Liver (tissue), 9 donors: Measurements from ENCODE around the gene CDK8. TPM values are rescaled to one million over a fixed set of nuclear protein-coding genes. Genes with fewer than 3 reads are reported as not detected.
"Not testable (repeated sequence)": the region's sequence is repeated elsewhere in the genome, so short reads cannot be mapped to it uniquely, and the experiment has no call there.

Source experiments
- DNase-seq: peaks from one replicate; pipeline ENCODE4 v3.0.0-alpha.2; 2017; ENCODE audit warnings: low spot score
- H3K27ac ChIP-seq, 2 donors: one replicate each; pipeline ENCODE4 v1.7.0; 2013; ENCODE audit warnings: inconsistent platforms in 2 of 2, low read length in 2 of 2, control low read depth in 1 of 2, low read depth in 1 of 2, mild to moderate bottlenecking in 1 of 2
- H3K27me3 ChIP-seq, 4 donors: one replicate each; pipeline versions ENCODE4 v1.6.1 to v1.7.0; 2013; ENCODE audit warnings: low read length in 3 of 4, inconsistent platforms in 1 of 4, mild to moderate bottlenecking in 1 of 4, moderate library complexity in 1 of 4; ENCODE audit not compliant: control insufficient read depth in 4 of 4, insufficient read depth in 4 of 4
- H3K36me3 ChIP-seq, 4 donors: one replicate each; pipeline versions ENCODE4 v1.6.1 to v1.7.0; 2013; ENCODE audit warnings: low read length in 3 of 4, mild to moderate bottlenecking in 3 of 4, low read depth in 1 of 4, moderate library complexity in 1 of 4; ENCODE audit not compliant: control insufficient read depth in 4 of 4, insufficient read depth in 3 of 4
- H3K4me1 ChIP-seq, 4 donors: one replicate each; pipeline versions ENCODE4 v1.6.1 to v1.7.0; 2013; ENCODE audit warnings: low read length in 3 of 4, mild to moderate bottlenecking in 3 of 4, moderate library complexity in 1 of 4; ENCODE audit not compliant: control insufficient read depth in 4 of 4, insufficient read depth in 4 of 4
- H3K4me3 ChIP-seq, 3 donors: one replicate each; pipeline versions ENCODE4 v1.6.1 to v1.7.0; 2013; ENCODE audit warnings: low read length in 3 of 3, control low read depth in 1 of 3, low read depth in 1 of 3, mild to moderate bottlenecking in 1 of 3
- H3K9ac ChIP-seq, 2 donors: one replicate each; pipeline ENCODE4 v1.7.0; 2013; ENCODE audit warnings: low read length in 2 of 2, mild to moderate bottlenecking in 2 of 2, moderate library complexity in 2 of 2, control low read depth in 1 of 2, low read depth in 1 of 2
- H3K9me3 ChIP-seq, 4 donors: one replicate each; pipeline versions ENCODE4 v1.6.1 to v1.7.0; 2013; ENCODE audit warnings: low read length in 3 of 4; ENCODE audit not compliant: control insufficient read depth in 4 of 4
- CTCF ChIP-seq: fragments of 150-350 bp; IDR thresholded peaks from 2 replicates; pipeline ENCODE4 v1.5.1; 2017; ENCODE audit warnings: improper control_type of control experiment, low read depth, low read length; ENCODE audit not compliant: missing input control
- EGR1 ChIP-seq, 2 donors: IDR thresholded peaks; 2 replicates each; pipeline ENCODE4 v1.6.1; 2016 to 2018; ENCODE audit warnings: antibody characterized with exemption in 2 of 2, low read depth in 2 of 2
- FOXA1 ChIP-seq: IDR thresholded peaks from 2 replicates; pipeline ENCODE4 v1.6.1; 2016; ENCODE audit warnings: antibody characterized with exemption
- FOXA2 ChIP-seq: IDR thresholded peaks from 2 replicates; pipeline ENCODE4 v1.6.1; 2016; ENCODE audit warnings: antibody characterized with exemption
- JUND ChIP-seq, 2 donors: IDR thresholded peaks; 2 replicates each; pipeline ENCODE4 v1.6.1; 2016; ENCODE audit warnings: antibody characterized with exemption in 2 of 2
- MAX ChIP-seq: IDR thresholded peaks from 2 replicates; pipeline ENCODE4 v1.6.1; 2016; ENCODE audit warnings: antibody characterized with exemption
- NR2F2 ChIP-seq: IDR thresholded peaks from 2 replicates; pipeline ENCODE4 v1.6.1; 2016; ENCODE audit warnings: antibody characterized with exemption
- SP1 ChIP-seq: IDR thresholded peaks from 2 replicates; pipeline ENCODE4 v1.6.1; 2018; ENCODE audit warnings: antibody characterized with exemption, mild to moderate bottlenecking
- TAF1 ChIP-seq: conservative IDR thresholded peaks from 2 replicates; pipeline ENCODE4 v1.6.1; 2016; ENCODE audit warnings: antibody characterized with exemption, mild to moderate bottlenecking
- YY1 ChIP-seq: IDR thresholded peaks from 2 replicates; pipeline ENCODE4 v1.6.1; 2016; ENCODE audit warnings: antibody characterized with exemption, mild to moderate bottlenecking
- ZBTB33 ChIP-seq: IDR thresholded peaks from 2 replicates; pipeline ENCODE4 v1.6.1; 2016; ENCODE audit warnings: antibody characterized with exemption
- WGBS: extraction: QIAGEN DNeasy Blood & Tissue Kit; methylation state at CpG from one replicate; pipeline ENCODE4 v1.1.7; 2013; 5-methylcytosine and 5-hydroxymethylcytosine counted together
- polyA plus RNA-seq, 2 donors: library from polyadenylated mRNA; stranded (reverse) in 1 of 2; unstranded in 1 of 2; fragments of 200-250 nt in 1 of 2; fragments of >200 nt in 1 of 2; fragmentation: Nextera tagmentation in 1 of 2; extraction: Ambion mirVana in 1 of 2; gene quantifications; one replicate each; pipeline versions ENCODE4 v1.2.1 to v1.2.3, GENCODE V29; 2013 to 2015
- total RNA-seq, 2 donors: library from RNA; depleted of rRNA; stranded (reverse); fragments of >200 nt; gene quantifications; one replicate each; pipeline ENCODE4 v1.2.3, GENCODE V29; 2014
- donor health status: healthy.
- donor health status: healthy.
- donor health status: healthy.
- donor health status: healthy.
- donor health status: healthy.

The CDK8 gene
- total and polyA plus RNA-seq, 4 donors, result 3.3 to 10.8 (median 6.8) TPM

GRCh38 chr13:26310003-26310402 lies 56.1 kb downstream of the CDK8 start:
- H3K9me3 ChIP-seq, result no peaks in the 10 kb centered on the region
- DNase-seq, result no peak
- TF ChIP-seq MAX, result no peak
- TF ChIP-seq SP1, result no peak
- TF ChIP-seq ZBTB33, result no peak
- no peak for TF ChIP-seq JUND (IDR thresholded peaks at IDR 0.05)
- no peak for TF ChIP-seq TAF1
- TF ChIP-seq FOXA2, result no peak
- no peak for TF ChIP-seq CTCF
- no peak for TF ChIP-seq EGR1 (IDR thresholded peaks at IDR 0.05; ENCODE audit: low read depth in 2 of 2)
- TF ChIP-seq YY1, result no peak
- H3K9ac ChIP-seq, result no peak overlapping the region
- WGBS, result 98% methylated on average over 4 of the region's 4 CpGs
- H3K4me3 ChIP-seq, result no peak overlapping the region
- no peaks in the 10 kb centered on the region for H3K27me3 ChIP-seq
- H3K36me3 ChIP-seq, result no peaks in the 10 kb centered on the region
- H3K27ac ChIP-seq, result no peak overlapping the region
- no peaks in the 10 kb centered on the region for H3K4me1 ChIP-seq

GRCh38 chr13:26310470-26310869 lies 56.5 kb downstream of the CDK8 start:
- no peaks in the 10 kb centered on the region for H3K27me3 ChIP-seq
- no peak for TF ChIP-seq FOXA1
- no peak for TF ChIP-seq TAF1
- no peak for TF ChIP-seq NR2F2
- TF ChIP-seq ZBTB33, result no peak
- TF ChIP-seq YY1, result no peak
- no peak for TF ChIP-seq MAX
- TF ChIP-seq EGR1 (IDR thresholded peaks at IDR 0.05; ENCODE audit: low read depth in 2 of 2), result no peak
- no peak overlapping the region for H3K4me3 ChIP-seq
- H3K27ac ChIP-seq, result no peak overlapping the region
- no peak for DNase-seq
- H3K36me3 ChIP-seq, result no peaks in the 10 kb centered on the region
- no peak overlapping the region for H3K9ac ChIP-seq
- no peaks in the 10 kb centered on the region for H3K4me1 ChIP-seq
- WGBS, result 97% methylated on average over 5 of the region's 5 CpGs
- H3K9me3 ChIP-seq, result no peaks in the 10 kb centered on the region

GRCh38 chr13:26312019-26312418 lies 58.1 kb downstream of the CDK8 start:
- H3K27ac ChIP-seq, H3K4me1 ChIP-seq, H3K9me3 ChIP-seq, H3K9ac ChIP-seq, DNase-seq, H3K36me3 ChIP-seq, H3K4me3 ChIP-seq, H3K27me3 ChIP-seq: not testable (repeated sequence)
- 97% methylated on average over 7 of the region's 7 CpGs for WGBS

GRCh38 chr13:26316095-26316494 lies 62.2 kb downstream of the CDK8 start:
- not testable (repeated sequence) for H3K27me3 ChIP-seq, DNase-seq, H3K36me3 ChIP-seq, H3K9ac ChIP-seq, H3K4me3 ChIP-seq, H3K4me1 ChIP-seq, H3K27ac ChIP-seq, H3K9me3 ChIP-seq
- WGBS, result 98% methylated on average over 1 of the region's 1 CpG
